IPS DF 19.7 (cell line): ENCODE results near the gene HPDL.

Experiments used
- DNase-seq: peaks from one replicate; pipeline ENCODE4 v3.0.0-alpha.2; 2013; ENCODE audit warnings: low read depth, low spot score

Gene HPDL

DNA sequence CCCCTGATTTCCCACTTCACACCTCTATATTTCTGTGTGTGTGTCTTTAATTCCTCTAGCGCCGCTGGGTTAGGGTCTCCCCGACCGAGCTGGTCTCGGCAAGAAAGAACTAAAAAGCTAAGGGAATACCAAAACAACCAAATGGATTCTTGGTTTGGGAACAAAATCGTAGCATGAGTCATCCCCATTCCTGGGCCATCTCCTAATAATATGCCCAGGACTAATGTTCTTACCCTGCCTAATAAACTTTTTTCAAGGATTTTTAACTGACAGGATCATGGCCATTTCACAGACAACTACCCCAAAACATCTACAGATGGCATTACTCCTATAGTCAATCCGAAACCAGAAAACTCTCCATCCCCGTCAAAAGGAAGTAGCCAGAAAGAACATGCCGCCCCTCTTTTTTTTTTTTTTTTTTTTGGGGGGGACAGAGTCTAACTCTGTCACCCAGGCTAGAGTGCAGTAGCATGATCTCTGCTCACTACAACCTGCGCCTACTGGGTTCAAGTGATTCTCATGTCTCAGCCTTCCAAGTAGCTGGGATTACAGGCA, 4.1 kb upstream of the HPDL start:
- DNase-seq = no peak

DNA sequence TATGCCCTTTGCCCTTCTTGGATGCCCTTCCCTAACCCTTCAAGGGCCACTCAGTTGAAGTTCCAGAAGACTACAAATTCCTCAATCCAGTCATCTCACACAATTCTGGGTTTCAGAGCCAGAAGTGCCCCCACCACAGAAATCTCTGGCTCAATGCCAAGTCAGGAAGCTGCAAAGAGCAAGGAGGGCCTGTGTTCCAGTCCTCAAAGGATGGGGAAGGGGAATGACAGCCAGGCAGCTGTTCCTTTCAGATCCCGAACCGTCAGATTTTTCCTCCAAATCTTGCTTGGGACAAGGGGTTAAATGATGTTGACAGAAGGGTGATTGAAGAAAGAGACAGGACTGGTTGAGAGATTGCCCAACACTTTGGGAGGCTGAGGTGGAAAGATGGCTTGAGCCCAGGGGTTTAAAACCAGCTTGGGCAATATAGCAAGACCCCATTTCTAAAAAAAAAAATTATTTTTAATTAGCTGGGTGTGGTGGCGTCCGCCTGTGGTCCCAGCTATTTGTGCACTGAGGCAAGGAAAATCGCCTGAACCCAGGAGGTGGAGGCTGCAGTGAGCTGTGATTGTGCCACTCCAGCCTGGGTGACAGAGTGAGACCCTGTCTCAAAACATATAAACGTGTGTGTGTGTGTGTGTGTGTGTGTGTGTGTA, 716 bp upstream of the HPDL start:
- DNase-seq = no peak

DNA sequence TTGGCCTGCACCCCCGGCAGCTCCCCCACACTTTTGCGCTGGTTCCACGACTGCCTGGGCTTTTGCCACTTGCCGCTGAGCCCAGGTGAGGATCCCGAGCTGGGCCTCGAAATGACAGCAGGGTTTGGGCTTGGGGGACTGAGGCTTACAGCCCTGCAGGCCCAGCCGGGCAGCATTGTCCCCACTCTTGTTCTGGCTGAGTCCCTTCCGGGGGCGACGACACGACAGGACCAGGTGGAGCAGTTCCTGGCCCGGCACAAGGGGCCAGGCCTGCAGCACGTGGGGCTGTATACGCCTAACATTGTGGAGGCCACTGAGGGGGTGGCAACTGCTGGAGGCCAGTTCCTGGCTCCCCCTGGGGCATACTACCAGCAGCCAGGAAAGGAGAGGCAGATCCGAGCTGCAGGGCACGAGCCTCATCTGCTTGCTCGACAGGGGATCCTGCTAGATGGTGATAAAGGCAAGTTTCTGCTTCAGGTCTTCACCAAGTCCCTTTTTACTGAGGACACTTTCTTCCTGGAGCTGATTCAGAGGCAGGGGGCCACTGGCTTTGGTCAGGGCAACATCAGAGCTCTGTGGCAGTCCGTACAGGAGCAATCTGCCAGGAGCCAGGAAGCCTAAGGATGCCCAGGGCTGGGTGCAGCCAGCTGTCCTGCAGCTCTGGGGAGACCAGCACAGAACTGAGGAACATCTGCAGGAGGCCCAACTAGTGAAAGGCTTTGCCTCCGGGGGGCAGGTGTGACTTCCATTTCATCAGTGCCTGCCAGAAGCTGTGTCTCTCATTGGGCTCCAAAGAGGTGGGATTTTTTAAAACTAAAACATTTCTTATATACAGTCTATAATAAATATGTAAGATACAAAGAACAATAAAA, 1.2 kb downstream of the HPDL start:
- no peak for DNase-seq

DNA sequence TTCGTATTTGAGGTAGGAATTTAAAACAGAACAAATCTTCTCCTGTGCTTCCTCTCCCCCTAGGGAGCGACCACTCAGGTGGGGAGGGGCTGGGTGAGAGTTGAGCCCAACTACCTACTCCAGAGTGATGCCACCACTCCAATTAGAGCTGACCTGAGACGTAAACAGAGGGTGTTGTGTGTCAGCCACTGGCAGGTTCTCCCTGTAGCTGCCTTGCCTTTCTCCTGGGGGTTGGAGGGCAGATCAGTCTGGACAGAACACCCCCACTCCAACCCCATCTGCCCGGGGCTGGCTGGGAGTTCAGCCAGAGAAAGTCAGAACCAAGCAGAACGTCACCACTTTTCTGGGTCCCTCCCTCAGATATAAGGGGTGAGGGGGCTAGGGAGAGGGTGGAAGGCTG, 2.0 kb downstream of the HPDL start:
- DNase-seq = no peak

DNA sequence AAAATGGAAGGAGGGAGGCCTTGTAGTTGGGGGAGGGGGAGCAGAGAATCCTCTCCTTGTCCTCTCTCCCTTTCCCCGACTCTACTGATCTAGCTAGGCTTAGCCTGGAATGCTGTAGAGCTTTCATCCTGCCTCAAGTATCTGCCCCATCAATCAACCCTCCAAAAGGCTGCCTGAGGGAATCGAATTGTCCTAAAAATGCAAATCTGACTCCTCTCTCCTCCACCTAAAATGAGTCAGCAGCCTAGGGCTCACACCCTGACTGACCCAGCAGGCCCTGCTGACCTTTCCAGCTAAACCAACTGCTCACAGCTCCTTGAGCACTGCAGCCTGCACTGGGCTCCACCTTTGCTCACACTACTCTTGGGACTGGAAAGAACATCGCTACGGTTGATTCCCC, 2.8 kb downstream of the HPDL start:
- DNase-seq = no peak

DNA sequence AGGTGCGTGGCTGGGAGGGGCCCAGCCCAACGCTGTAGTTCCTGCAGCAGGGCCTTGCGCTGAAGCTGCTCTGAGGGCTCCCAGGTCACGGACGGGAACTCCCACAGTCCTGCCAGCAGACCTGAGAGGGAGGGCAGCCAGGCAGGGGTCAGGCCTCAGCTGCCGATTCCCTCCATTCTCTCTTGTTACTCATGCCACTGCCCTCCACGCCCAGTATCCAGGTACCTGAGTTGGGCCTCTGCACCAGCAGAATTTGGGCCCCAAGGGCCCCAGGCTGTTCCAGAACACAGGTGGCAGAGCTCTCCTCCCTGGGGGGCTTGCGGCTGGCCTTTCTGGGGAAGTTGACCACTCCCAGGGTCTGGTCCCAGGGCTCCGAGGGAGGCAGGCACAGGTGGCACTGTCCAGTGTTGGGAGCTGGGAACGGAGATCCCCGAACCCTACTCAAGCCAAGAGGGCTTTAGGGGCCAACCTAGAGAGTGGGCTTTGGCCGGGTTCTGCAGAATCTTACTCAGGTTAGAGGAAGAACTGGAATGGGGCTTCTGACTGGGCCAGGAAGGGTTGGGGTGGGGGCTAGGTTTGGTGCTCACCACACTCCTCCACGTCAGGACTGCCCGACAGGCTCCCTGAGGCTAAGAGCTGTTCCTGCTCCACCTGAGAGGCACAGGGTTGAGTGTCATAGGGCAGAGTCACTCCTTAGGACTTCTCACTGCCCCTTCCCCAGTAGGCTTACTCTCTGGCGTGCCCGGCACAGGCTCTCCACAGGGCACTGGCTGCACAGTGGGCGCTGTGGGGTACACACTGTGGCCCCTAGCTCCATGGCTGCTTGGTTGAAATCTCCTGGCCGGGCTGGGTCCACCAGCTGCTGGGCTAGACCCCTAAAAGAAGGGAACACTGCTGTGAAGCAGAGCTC, 5.0 kb downstream of the HPDL start:
- DNase-seq = no peak

DNA sequence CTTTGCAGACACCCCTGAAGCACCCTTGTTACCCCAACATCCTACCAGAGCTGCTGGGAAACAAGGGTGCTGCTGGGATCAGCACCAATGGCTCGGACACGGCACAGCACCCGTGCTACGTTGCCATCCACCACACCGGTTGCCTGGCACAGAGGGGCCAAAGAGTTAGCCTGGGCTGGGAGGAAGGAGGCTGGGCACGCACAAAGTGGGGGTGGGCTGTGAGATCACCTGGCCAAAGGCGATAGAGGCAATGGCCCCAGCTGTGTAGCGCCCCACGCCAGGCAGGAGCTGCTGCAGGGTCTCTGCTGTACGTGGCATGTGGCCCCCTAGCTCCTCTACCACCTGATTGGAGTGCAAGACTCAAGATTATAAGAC, 5.6 kb downstream of the HPDL start:
- DNase-seq = no peak

DNA sequence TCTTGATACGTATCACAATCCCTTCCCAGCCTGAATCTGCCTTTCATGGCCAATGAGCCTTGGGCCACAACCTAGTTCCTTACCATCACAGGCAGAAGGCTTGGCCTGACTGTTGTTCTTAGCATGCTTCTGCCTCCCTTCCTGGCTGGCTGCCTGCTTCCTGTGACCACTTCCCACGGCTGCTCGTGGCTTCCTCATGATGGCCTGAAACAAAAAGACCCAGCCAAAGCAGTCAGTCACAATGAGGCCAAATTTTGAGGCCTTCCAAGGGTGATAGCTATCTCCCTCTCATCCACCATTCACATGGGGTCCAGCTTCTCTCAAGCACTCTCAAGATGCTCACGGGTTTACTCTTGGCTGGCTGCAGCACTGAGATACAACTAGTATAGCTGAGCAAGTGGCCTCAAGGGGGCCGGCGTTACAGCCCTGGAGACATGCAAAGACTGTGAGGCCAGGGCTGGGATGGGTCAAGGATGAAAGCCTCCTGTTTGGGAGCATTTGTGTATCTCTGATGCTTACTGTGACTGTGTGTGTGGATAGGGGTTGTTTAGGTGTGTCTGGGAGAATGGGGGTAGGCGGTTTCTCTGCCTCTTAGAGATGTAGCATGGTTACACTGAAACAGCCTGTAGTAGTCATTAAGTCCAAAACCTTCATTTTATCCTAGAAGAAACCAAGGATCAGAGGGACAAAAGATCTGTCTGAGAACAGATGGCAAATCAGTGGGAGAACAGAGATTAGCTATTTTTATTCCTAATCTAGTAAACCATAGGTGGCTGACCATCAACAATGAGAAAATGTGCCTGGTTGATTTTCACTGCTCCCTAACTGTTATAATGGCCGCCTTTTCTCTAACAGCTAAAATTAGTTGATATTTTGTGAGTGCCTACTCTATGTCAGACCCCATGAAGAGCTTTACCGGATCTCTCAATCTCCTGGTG, 7.9 kb downstream of the HPDL start:
- DNase-seq = no peak

DNA sequence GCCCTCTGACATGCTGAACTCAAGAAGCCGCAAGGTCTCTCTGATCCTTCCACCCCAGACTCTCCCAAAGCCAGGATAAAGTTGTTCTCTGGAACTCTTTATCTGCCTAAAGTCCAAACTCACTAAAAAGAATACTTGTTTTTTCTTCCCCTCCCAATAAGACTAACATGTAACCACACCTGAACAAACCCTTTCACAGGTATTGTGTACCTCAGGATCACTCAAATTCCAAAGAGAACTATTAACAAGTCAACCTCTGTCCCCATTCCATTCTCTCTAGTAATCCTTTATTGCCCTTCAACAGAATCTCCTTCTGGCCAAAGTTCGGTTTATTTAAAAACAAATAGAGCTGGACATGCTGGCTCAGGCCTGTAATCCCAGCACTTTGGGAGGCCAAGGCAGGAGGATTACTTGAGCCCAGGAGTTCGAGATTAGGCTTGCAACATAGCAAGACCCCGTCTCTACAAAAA, 9.2 kb downstream of the HPDL start:
- DNase-seq = no peak

DNA sequence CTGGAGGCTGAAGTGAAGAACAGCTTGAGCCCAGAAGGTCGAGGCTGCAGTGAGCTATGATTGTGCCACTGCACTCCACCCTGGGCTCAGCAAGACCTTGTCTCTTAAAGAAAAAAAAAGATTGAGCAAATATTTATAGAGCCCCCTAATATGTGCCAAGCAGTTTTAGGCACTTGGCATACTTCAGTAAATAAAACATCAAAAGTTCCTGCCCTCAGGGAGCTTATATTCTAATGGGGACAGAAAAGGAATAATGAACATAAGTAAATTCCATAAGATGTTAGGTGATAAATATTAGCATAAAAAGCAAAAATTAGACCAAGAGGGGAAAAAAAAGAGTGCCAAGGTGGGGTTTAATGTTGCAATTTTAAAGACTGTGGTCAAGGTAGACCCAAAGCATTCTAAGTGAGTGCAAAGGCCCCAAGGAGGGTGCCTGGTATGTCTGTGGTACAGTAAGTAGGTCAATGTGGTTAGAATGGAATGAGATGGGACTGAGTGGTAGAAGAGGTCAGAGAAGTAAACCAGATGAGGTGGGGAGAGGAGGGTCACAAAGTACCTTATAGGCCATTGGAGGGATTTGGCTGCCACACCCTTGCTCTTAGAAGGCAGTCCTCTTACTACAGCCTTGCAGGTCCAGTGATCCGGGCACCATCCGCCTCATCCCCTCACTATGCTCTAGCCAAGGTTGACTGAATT, 11.1 kb downstream of the HPDL start:
- no peak for DNase-seq

DNA sequence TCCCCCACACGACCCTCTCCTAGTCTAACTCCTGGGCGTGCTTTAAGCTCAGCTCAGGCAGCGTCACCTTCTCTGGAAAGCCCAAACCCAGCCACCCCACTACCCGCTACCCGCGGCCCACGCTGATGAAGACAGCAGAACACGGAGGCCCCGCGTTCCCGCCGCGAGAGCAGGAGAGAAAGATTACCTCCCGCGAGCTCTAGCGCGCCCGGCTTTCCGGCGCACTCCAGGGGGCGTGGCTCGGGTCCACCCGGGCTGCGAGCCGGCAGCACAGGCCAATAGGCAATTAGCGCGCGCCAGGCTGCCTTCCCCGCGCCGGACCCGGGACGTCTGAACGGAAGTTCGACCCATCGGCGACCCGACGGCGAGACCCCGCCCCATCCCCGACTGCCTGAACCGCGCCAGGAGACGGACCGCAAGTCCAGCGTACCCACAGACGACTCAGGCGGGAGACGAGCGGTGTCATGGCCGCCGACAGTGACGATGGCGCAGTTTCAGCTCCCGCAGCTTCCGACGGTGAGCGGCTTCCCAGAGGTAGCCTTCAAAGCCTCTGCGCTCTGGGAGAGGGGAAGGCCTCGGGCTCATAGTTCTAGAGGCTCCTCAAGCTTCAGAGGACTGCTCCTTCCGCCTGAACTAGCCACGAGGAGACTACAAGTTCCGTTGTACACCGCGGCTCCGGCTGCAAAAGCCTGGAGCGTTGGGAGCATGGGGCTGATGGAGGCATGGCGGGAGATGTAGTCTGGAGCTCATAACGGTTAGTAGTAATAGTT, 13.3 kb downstream of the HPDL start, which contains the start of the genes MUTYH and TOE1:
MUTYH (minus strand) TSS at position 652 of the 770 bp plus-strand sequence. CDS start 5,935 bp downstream, outside the sequence.
TOE1 (plus strand) TSS at position 382 of the 770 bp plus-strand sequence; CDS start at position 465, 83 bp downstream.
- peak; percentile 72 for DNase-seq

DNA sequence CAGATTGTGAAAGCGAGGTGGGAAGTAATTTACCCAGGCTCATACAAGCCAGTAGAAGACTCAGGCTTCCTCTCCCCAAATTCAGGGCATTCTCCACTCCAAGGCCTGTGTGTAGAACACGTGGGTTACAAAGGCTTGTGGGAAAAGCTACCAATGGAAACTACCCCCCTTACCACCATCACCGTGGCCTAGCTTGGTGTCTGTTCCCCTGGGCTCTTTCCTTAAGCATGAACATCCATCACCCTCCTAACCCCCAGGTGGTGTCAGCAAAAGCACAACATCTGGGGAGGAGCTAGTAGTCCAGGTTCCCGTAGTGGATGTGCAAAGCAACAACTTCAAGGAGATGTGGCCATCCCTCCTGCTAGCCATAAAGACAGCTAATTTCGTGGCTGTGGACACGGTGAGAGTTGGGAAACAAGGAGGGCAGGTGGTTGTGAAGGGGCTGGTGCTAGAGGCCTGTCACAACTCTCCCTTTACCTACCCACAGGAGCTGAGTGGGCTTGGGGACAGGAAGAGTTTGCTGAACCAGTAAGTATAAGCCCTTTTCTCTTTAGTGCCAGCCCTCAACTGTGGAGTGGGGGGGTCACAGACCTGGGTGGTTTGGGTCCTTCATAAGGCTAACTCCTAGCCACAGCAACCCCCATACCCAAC, 14.2 kb downstream of the HPDL start:
- no peak for DNase-seq

DNA sequence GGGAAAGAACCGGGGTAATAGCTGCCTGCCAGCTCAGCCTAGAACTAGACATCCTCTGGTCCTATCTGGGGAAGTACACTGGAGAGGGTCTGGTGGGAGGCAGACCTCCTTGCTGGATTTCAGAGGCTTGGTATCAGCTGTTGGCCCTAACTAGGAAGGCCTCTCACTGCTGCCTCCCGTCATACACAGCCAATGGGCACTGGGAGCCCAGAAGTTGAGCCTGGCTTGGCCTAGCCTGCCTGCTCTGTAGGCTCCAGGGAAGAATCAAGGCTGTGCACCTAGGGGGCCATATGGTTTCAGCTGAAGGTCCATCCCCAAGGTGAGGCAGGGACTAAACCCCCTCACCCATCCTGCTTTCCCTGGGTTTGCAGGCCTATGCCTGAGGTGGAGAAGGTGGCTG, 17.8 kb downstream of the HPDL start:
- DNase-seq = no peak

DNA sequence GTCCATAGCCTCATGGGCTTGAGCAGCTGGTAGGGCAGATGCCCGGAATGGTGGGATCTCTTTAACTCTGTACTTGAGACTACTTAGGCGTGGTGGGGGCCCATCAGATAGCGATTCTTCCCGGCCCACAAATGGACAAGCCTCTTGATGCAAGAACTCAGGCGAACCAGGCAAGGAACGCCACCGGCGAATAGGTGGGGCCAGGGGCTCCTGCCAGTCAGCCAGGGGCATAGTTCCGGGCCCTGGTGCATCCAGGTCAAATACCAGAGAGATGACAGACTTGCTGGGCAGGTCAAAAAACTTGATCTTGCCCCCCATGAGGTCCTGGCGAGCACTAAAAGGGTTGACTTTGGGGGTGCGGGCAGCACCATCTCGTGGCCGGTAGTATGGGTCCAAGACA, 18.3 kb downstream of the HPDL start:
- DNase-seq = no peak

DNA sequence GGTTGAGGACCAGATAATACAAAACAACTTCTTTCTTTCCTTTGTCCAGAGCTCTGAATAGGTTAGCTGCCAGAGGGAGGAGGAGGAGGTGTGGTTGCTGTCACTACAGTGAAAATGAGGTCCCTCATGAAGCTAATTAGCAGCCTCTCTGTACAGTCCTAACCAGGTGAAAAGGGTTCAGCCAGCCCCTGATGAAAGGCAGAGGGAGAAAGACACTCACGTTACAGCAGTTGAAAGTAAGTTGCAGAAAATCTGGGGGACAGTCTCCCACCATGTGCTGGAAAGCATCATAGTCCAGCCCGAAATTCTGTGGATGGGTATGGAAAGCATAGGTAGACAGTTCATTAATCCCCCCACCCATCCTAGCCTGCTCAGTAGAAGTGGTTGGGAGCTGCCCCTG, 19.8 kb downstream of the HPDL start:
- no peak for DNase-seq

DNA sequence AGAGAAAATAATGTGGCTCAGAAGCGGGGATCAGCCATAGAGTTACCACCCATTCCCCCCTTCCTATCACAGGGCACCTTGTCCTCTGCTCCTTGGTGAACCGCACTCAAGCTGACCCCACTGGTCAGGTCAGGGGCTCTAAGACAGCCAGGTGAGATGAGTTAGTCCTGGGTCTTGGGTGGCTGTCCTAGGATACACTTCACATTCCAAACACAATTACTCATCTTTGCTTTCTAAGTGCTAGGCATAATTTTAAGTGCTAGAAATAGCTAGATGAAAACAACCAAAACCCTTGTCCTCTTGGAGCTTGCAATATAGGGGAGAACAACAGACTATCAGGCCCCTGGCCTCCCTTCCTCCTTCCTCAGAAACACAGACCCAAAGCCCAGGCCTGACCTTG, 21.3 kb downstream of the HPDL start:
- no peak for DNase-seq

DNA sequence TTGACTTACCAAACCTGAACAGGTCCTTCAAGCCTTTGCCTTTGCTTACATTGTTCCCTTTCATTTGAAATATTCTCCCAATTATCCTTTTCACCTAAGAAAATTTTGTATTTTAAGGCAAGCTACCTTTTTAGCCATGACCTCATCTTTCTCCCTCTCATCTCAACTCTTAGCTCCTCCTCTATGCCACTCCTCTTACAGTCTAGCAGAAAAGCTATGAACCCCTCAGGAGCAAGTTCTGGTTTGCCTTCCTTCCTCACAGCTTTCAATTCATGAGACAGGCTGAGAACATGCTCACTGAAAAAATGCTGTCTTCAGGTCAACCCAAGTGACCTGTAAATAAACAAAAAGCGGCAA, 21.9 kb downstream of the HPDL start:
- no peak for DNase-seq

DNA sequence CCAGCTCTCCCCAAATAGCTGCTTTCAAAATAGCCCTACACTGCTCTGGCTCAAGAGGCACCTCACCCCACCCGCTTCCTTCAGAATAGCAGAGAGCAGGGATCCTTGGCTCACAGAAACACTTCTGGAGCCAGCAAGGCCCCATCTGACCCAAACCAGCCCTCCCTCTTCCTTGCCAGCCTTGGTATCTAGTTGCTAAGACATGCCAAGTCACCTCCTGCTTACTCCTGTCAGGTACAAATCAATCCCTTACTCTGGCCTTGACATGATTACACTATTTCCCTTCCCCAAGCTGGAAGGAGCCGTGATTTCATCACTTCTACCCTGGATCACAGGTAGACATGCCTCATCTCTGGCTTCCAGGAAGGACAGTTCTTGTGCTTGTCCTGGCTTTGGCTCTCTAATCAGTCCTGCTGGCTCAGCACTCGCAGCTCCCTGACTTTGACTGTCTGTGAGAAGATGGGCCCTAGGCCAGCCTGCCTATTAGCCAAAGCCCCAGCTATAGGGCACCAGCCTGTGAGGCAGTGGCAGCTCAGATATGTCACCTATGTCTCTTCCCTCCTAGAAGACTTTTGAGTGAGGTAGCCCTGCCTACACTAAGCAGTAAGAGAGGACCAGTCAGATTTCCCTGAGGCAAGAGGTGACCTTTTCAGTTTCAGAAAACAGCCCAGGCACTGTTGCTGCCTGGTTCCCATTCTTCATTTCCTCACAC, 22.4 kb downstream of the HPDL start:
- DNase-seq = no peak
